ENCODE measurements around the gene PPCS.

Gene PPCS

GRCh38 chr1:42461196-42461595 is 4.9 kb downstream of the PPCS start:
- peaks cover 16% of the 10 kb centered on the region for H3K79me2 ChIP-seq (ENCODE audit: low read length)
- no peaks in the 10 kb centered on the region for H4K20me1 ChIP-seq (ENCODE audit: insufficient read depth, low read length)
- H3K4me3 ChIP-seq (ENCODE audit: low read length), result no peak overlapping the region
- H2AFZ ChIP-seq (ENCODE audit: low read length), result no peak overlapping the region
- H3K36me3 ChIP-seq (replicated peaks; ENCODE audit: insufficient read depth, low read length), result no peaks in the 10 kb centered on the region
- H3K4me1 ChIP-seq (ENCODE audit: low read length), result peaks cover 5% of the 10 kb centered on the region
- H3K27me3 ChIP-seq (replicated peaks; ENCODE audit: insufficient read depth, low read length), result no peaks in the 10 kb centered on the region
- no peak overlapping the region for H3K9ac ChIP-seq (ENCODE audit: low read length)
- no peak overlapping the region for H3K27ac ChIP-seq (ENCODE audit: low read length)
- no peak overlapping the region for H3K4me2 ChIP-seq (ENCODE audit: low read depth, low read length)
- no peaks in the 10 kb centered on the region for H3K9me2 ChIP-seq (replicated peaks; ENCODE audit: insufficient read depth, low read length)
- peaks cover 24% of the 10 kb centered on the region; the same call in 1 of the 2 replicates for H3F3A ChIP-seq (ENCODE audit: insufficient read depth, low read length)
- H3K9me3 ChIP-seq (replicated peaks; ENCODE audit: insufficient read depth, low read length), result no peaks in the 10 kb centered on the region
- TF ChIP-seq, protein P1, sequence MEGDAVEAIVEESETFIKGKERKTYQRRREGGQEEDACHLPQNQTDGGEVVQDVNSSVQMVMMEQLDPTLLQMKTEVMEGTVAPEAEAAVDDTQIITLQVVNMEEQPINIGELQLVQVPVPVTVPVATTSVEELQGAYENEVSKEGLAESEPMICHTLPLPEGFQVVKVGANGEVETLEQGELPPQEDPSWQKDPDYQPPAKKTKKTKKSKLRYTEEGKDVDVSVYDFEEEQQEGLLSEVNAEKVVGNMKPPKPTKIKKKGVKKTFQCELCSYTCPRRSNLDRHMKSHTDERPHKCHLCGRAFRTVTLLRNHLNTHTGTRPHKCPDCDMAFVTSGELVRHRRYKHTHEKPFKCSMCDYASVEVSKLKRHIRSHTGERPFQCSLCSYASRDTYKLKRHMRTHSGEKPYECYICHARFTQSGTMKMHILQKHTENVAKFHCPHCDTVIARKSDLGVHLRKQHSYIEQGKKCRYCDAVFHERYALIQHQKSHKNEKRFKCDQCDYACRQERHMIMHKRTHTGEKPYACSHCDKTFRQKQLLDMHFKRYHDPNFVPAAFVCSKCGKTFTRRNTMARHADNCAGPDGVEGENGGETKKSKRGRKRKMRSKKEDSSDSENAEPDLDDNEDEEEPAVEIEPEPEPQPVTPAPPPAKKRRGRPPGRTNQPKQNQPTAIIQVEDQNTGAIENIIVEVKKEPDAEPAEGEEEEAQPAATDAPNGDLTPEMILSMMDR (IDR thresholded peaks at IDR 0.05; ENCODE audit: low read length), result no peak
- no peak for DNase-seq

DNA sequence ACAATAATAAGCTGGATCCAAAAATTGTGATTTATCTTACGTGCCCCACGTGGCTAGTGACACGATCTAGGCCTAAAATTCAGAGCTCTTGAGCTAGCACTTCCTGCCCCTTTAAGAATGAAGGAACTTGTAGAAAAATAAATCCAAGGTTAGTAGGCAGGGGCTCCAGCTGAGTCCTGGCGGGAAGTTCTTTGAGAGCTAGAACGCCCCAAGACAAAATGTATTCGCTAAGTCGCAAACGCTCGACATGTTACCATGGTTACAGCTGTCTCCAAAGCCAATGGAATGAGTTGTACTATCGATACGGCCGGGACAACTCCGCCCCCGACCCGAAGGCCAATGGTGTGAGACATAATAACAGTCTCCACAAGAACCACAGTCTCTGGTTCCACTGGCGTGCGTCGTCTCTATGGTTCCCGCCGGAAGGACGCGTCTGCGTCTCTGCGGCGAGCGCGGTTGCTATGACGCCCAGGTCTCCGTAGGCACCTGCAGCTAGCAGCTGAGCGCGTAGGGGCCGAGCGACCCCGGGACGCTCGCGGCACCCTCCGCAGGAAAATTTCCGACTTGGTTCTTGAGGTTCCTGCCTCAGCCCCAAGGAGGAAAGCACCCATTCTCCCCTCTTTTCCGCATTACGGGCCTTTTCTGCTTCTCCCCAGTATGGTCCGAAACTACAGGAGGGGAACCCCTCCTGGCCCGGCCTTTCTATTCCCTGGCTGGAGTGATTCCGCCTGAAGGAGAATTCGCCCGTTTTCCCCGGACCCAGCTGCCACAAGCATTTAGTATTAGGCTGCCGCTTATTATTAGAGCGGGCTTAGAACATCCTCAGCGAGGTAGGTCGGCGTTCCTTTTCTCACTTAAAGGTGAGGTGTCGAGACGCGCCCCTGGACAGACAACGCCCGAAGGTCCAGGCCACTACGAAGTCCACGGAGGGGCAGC is 6.8 kb downstream of the PPCS start, which contains the start of gene CCDC30:
CCDC30 (plus strand) TSS at position 459 of the 936 bp plus-strand sequence. CDS start 17,266 bp downstream, outside the sequence.
- Histone ChIP-seq H3K9ac (ENCODE audit: low read length) (peak within 1 kb of the TSS; percentile 67), H3K27ac (ENCODE audit: low read length) (peak within 1 kb of the TSS; percentile 78), H3K4me3 (ENCODE audit: low read length) (peak within 1 kb of the TSS; percentile 71), H3K9me3 (replicated peaks; ENCODE audit: insufficient read depth, low read length) (no peaks in the 10 kb centered on the region), H4K20me1 (ENCODE audit: insufficient read depth, low read length) (no peaks in the 10 kb centered on the region), H3K79me2 (ENCODE audit: low read length) (peaks cover 3% of the 10 kb centered on the region; the same call in 1 of the 2 replicates), H3K27me3 (replicated peaks; ENCODE audit: insufficient read depth, low read length) (no peaks in the 10 kb centered on the region), H3K4me1 (ENCODE audit: low read length) (no peaks in the 10 kb centered on the region), H3K36me3 (replicated peaks; ENCODE audit: insufficient read depth, low read length) (no peaks in the 10 kb centered on the region), H3F3A (ENCODE audit: insufficient read depth, low read length) (0 out of 2 replicates have a peak, but pooled peaks cover 18% of the 10 kb centered on the region), H3K4me2 (ENCODE audit: low read depth, low read length) (peak within 1 kb of the TSS; percentile 86), H2AFZ (ENCODE audit: low read length) (peak within 1 kb of the TSS; percentile 71), H3K9me2 (replicated peaks; ENCODE audit: insufficient read depth, low read length) (no peaks in the 10 kb centered on the region)
- TF ChIP-seq, protein P1 (IDR thresholded peaks at IDR 0.05; ENCODE audit: low read length), result no peak
- TF ChIP-seq EZH2phosphoT487 (IDR thresholded peaks at IDR 0.05; ENCODE audit: low read length) (no peak), EZH2 (optimal IDR thresholded peaks at IDR 0.05; ENCODE audit: low read depth, low read length) (no peak)
- peak; percentile 100 for DNase-seq

DNA sequence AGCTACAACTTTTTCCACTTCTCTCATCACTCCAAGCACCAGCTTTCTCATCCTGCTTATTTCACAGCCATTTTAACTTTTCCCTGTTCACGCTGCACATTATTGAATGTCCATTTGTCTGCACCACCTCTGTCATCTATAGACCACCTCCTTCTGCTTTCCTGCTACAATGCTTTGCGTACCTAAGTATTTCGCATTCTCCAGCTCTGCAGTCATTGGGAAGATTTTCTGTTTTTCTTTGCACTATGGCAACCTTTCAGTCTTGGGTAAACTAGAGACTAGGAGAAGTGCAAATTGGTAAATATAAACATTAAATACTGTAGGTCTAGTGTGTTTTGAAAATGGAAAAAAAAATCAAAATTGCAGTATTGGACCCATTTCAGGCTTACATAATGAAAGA is 7.6 kb downstream of the PPCS start:
- H3K9me3 ChIP-seq (replicated peaks; ENCODE audit: insufficient read depth, low read length), result no peaks in the 10 kb centered on the region
- no peaks in the 10 kb centered on the region for H3K36me3 ChIP-seq (replicated peaks; ENCODE audit: insufficient read depth, low read length)
- DNase-seq, result no peak
- no peak overlapping the region for H3K9ac ChIP-seq (ENCODE audit: low read length)
- H3K27ac ChIP-seq (ENCODE audit: low read length), result no peak overlapping the region
- TF ChIP-seq, protein P1 (IDR thresholded peaks at IDR 0.05; ENCODE audit: low read length), result no peak
- TF ChIP-seq EZH2phosphoT487 (IDR thresholded peaks at IDR 0.05; ENCODE audit: low read length) (no peak), EZH2 (optimal IDR thresholded peaks at IDR 0.05; ENCODE audit: low read depth, low read length) (no peak)
- 0 out of 2 replicates have a peak, but pooled peaks cover 18% of the 10 kb centered on the region for H3F3A ChIP-seq (ENCODE audit: insufficient read depth, low read length)
- H3K4me1 ChIP-seq (ENCODE audit: low read length), result no peaks in the 10 kb centered on the region
- peak overlapping the region; percentile 86 for H3K4me2 ChIP-seq (ENCODE audit: low read depth, low read length)
- H2AFZ ChIP-seq (ENCODE audit: low read length), result peak overlapping the region; percentile 71; the same call in 1 of the 2 replicates
- H3K27me3 ChIP-seq (replicated peaks; ENCODE audit: insufficient read depth, low read length), result no peaks in the 10 kb centered on the region
- no peaks in the 10 kb centered on the region for H3K9me2 ChIP-seq (replicated peaks; ENCODE audit: insufficient read depth, low read length)
- no peaks in the 10 kb centered on the region for H4K20me1 ChIP-seq (ENCODE audit: insufficient read depth, low read length)
- peak overlapping the region; percentile 71; the same call in 1 of the 2 replicates for H3K4me3 ChIP-seq (ENCODE audit: low read length)
- H3K79me2 ChIP-seq (ENCODE audit: low read length), result no peaks in the 10 kb centered on the region
